Subcutaneous abdominal adipose tissue (tissue), 5 donors: ENCODE data around the gene HOXB4.

Experiments used
- H3K27ac ChIP-seq: one replicate; pipeline ENCODE4 v1.7.0; 2013; ENCODE audit warnings: low read depth, mild to moderate bottlenecking, inconsistent platforms, low read length, moderate library complexity
- H3K27me3 ChIP-seq, 5 donors: one replicate each; pipeline ENCODE4 v1.7.0; 2013; ENCODE audit warnings: low read length in 5 of 5, inconsistent platforms in 1 of 5; ENCODE audit not compliant: control insufficient read depth in 5 of 5, insufficient read depth in 4 of 5
- H3K36me3 ChIP-seq, 5 donors: one replicate each; pipeline ENCODE4 v1.7.0; 2013; ENCODE audit warnings: low read length in 5 of 5; ENCODE audit not compliant: control insufficient read depth in 5 of 5, insufficient read depth in 5 of 5
- H3K4me1 ChIP-seq, 5 donors: one replicate each; pipeline ENCODE4 v1.7.0; 2013; ENCODE audit warnings: low read length in 5 of 5, mild to moderate bottlenecking in 3 of 5, moderate library complexity in 1 of 5; ENCODE audit not compliant: control insufficient read depth in 5 of 5, insufficient read depth in 5 of 5
- H3K4me3 ChIP-seq, 5 donors: one replicate each; pipeline ENCODE4 v1.7.0; 2013; ENCODE audit warnings: low read length in 5 of 5, low read depth in 1 of 5
- H3K9ac ChIP-seq, 5 donors: one replicate each; pipeline ENCODE4 v1.7.0; 2013; ENCODE audit warnings: low read length in 5 of 5, mild to moderate bottlenecking in 4 of 5, moderate library complexity in 3 of 5
- H3K9me3 ChIP-seq, 5 donors: one replicate each; pipeline ENCODE4 v1.7.0; 2013; ENCODE audit warnings: low read length in 5 of 5; ENCODE audit not compliant: control insufficient read depth in 5 of 5
- donor health status: healthy.
- donor health status: healthy.
- donor health status: healthy.
- donor health status: healthy.
- donor health status: healthy.

The HOXB4 gene

DNA sequence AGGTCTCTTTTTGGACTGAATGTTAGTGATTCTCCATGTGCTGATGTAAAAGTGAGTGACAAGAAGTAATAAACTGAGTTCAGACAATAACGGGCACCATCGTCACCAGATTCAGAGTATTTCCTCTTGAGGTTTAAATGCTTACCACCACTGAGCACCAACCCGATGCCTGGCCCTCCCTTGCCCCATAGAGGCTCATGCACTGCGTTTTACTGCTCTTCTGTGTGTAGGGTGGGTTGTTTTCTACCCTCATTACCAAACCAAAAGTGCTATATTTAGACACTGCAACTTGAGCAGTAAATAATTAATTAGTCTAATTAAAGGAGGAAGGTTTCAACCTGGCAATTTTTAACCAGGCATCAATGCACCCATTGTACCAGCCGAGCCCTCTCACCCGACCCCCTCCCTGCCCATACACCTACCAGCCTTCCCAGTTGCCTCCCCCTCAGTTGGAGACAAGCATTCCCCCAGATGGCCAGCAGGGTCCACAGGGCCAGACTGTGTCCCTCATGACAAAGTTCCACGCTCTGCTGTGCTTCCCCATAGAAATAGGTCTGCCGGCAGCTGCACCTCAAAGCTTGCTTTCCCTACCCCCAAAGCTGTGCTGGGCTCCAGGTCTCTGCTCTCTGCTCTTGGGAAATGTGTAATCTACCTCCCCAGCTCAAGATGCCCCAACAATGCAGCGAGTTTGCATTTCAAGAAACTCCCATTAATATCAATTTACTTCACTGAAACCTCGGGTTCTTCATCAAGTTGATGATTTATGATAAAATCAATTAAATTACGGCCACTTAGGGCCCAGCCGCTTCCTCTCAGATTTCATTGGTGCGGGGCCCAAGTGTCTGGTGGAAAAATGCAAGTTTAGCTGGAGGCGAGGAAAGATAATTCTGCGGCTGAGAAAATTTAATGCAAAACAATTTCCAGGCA is 16.0 kb downstream of the HOXB4 start:
- Histone ChIP-seq H3K9ac (no peak overlapping the region), H3K27me3 (no peaks in the 10 kb centered on the region), H3K36me3 (peaks cover 0 to 3% (median 0%) of the 10 kb centered on the region in 5 donors), H3K4me1 (peaks cover 11 to 95% (median 76%) of the 10 kb centered on the region in 5 donors), H3K4me3 (no peak overlapping the region), H3K27ac (no peak overlapping the region), H3K9me3 (no peaks in the 10 kb centered on the region)

DNA sequence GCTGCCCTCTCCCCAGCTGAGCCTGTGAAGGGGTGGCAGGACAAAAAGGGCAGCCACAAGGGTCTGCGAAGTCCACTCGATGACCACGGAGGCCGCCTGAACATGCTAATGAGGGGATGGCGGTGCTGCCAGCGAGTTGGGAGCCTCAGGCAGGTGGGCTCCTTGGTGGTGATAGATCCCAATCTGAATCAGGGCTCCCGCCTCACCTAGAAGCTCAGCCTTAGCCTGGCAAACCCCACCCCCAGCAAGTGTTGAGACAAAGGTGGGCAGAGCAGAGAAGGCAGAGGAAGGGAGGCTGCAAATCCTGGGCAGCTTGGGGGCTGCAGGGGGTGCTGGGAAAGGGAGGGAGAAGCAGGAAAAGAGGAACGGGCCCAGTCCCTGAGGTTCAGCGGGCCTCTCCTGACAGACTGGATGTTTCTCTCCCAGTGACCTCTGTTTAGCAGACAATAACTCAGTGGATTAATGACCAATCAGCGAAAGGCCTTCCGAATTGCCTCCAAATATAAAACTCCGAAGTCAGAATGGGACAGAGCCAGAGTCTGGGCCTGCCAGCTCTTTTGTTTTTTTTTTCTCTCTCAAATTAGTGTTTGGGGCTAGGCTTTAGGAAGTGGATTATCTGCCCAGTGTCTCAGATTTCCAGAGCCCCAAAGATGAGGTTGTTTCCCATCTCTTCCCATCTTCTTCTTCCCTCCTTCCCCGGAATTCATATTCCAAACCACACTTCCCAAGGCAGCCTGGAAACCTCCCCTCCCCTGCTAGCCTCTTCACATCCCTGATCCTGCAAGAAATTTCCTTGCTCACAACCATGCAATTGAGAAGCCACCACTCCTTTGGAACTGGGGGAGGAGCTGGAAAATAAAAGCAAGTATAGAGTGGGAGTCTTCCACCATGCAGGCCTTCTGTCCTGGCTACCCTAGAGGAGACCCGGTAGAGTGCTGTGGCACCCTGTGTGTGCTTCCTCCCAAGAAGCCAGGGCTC is 18.0 kb downstream of the HOXB4 start:
- peaks cover 0 to 3% (median 0%) of the 10 kb centered on the region in 5 donors for H3K36me3 ChIP-seq
- peaks cover 17 to 88% (median 76%) of the 10 kb centered on the region in 5 donors for H3K4me1 ChIP-seq
- peak overlapping the region in 4 of 5 donors; percentile 9 to 43 (median 39) for H3K9ac ChIP-seq
- H3K4me3 ChIP-seq = no peak overlapping the region
- no peaks in the 10 kb centered on the region for H3K9me3 ChIP-seq
- H3K27ac ChIP-seq = peak overlapping the region; percentile 81
- no peaks in the 10 kb centered on the region for H3K27me3 ChIP-seq

DNA sequence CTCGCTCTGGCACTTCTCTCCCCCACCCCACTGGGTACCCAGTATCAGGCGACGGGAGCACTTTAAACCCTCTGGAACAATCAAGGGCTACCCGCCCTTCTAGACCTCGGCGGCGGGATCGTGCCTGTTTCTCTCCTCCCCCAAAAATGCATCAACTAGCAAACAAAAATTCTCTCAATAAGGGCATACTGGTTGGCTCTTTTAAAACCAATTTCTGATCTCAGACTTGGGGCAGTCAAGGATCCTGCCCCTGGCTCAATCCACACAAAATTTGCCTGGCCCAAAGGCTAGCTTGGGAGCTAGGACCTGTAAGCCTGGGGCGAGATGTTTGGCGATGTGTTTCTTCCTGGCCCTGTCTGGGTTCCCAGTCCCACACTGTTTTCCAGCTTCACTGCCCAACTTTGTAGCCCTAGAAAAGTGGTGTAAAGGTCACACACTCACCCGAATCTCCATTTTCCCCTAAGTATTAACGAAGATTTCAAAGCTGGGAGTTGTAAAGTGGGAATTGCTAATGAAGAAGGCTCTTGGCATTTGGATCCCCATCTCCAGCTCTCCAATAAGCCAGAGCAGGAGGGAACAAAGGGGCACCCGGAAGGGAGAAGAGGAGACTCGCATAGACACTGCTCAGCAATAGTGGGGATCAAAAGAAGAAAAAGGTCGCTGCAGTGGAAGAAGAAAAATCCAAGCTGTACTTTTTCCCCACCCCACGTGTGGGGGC is 18.9 kb downstream of the HOXB4 start:
- peak overlapping the region; percentile 81 for H3K27ac ChIP-seq
- H3K9ac ChIP-seq = peak overlapping the region in 4 of 5 donors; percentile 9 to 44 (median 39)
- peaks cover 15 to 87% (median 77%) of the 10 kb centered on the region in 5 donors for H3K4me1 ChIP-seq

DNA sequence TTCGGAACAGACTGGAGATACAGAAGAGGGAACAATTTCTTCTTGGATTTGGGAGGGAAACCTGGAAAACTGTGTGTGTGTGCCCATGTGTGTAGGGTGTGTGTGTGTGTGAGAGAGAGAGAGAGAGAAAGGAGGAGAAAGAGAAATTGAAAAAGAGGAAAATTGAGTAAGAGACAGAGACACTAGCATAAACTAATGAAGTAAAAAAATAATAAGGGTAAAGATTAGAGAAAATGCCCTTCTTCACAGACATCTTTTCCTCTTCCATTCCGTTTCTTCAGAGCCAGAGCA is 19.4 kb downstream of the HOXB4 start:
- peaks cover 15 to 89% (median 79%) of the 10 kb centered on the region in 5 donors for H3K4me1 ChIP-seq

More for the DNA sequence above, 18.9 kb downstream of the HOXB4 start:
- Histone ChIP-seq H3K4me3 (no peak overlapping the region), H3K27me3 (no peaks in the 10 kb centered on the region), H3K36me3 (peaks cover 0 to 7% (median 0%) of the 10 kb centered on the region in 5 donors), H3K9me3 (no peaks in the 10 kb centered on the region)

DNA sequence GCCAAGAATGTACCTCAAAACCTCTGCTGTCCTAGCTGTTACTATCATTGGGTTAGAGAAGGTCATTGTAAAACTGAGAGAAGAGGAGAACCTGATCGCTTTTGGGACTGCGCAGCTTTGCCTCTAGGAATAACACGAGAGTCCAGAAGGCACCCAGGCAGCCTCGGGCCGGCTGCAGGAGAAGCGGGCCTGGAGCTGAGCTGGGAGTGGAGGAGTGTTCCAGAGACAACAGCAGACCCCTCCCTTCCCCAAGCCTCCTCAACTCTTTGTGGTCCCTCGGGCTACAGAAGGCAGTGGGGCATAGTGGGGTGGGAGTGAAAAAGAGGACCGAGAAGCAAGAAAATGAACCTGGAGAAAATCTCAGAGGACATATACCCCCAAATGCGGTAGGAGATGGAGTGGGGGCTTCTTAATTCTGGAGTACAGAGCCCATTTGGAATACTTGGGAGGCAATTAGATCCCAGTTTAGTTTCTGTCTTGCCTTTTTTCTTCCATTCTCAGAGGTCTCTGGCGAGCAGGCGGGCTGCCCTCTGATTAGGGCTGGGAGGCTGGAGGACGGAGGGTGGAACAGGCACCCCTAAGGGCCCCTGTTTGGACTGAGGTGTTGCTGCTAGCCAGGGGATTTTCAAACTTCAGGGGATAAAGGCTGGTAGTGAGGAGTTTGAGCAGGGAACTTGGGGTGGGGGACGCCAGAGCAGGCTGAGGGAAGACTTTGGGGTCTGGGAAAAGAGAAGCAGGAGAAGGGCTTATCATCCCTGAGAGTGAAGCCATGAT is 19.9 kb downstream of the HOXB4 start:
- no peaks in the 10 kb centered on the region for H3K27me3 ChIP-seq
- no peaks in the 10 kb centered on the region for H3K9me3 ChIP-seq
- H3K36me3 ChIP-seq = peaks cover 0 to 8% (median 0%) of the 10 kb centered on the region in 5 donors
- no peak overlapping the region for H3K4me3 ChIP-seq
- peaks cover 11 to 87% (median 78%) of the 10 kb centered on the region in 5 donors for H3K4me1 ChIP-seq
- H3K27ac ChIP-seq = peak overlapping the region; percentile 81
- peak overlapping the region in 2 of 5 donors; percentile 1 to 44 for H3K9ac ChIP-seq

More for the DNA sequence above, 19.4 kb downstream of the HOXB4 start:
- Histone ChIP-seq H3K9me3 (no peaks in the 10 kb centered on the region), H3K9ac (peak overlapping the region in 3 of 5 donors; percentile 9 to 44 (median 35)), H3K4me3 (no peak overlapping the region), H3K27me3 (no peaks in the 10 kb centered on the region), H3K36me3 (peaks cover 0 to 8% (median 0%) of the 10 kb centered on the region in 5 donors), H3K27ac (peak overlapping the region; percentile 81)

DNA sequence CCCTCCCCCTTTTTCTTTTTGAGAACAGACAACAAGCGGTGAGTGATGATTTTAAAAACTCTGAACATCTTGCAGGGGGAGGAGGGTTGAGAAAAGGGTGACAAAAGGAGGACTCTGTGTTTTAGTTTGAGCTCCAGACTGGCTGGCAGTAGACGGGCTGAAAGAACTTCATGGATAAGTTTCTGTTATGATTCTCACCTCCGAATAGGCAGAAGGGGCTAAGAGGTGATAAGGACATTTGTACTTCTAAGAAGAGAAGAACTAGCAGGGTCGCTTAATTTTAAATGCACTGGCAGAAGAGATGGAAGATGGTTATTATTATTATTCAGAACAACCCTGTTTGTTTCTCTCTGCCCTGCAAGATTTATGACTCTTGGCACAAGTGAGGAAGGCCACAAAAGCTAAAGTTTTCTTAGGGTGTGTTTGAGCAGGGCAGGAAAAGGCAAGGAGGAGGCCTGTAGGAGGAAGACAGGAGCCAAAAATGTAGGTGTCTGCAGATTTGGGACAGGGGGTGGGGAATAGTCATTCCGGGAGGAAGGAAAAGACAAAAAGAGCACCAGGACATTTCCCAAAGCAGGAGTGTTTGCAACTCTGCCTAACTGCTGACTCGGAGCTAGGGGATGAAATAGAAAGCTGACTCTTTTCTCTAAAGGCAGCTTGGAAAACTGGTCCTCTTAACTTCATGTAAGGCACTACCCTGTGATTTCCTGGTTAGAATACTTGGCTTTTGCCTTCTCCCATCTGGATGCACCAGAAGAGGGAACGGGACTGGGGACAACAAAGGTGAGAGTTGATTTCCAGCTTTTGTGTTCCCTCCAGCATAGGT is 21.4 kb downstream of the HOXB4 start:
- Histone ChIP-seq H3K4me3 (no peak overlapping the region), H3K27ac (peak overlapping the region; percentile 81)

DNA sequence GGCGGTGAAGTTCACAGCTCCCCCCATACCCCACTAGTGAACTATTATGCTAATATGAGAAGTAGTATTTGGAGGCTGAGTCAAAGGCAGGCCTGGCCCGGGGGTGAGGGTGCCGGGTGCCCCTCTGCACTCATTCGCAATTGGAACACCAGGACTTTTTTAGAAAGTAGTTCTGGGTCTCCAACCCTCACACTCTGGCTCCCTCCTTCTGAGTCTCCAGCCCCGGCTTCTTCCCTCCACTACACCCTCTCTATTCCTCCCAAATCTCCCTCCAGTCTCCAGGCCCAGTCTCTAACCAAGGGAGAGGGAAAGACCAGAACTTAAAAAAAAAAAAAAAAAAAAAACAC is 21.9 kb downstream of the HOXB4 start:
- Histone ChIP-seq H3K9me3 (no peaks in the 10 kb centered on the region), H3K4me1 (peaks cover 16 to 80% (median 71%) of the 10 kb centered on the region in 5 donors), H3K9ac (peak overlapping the region in 1 of 5 donors; percentile 39), H3K27ac (peak overlapping the region; percentile 40), H3K27me3 (no peaks in the 10 kb centered on the region), H3K4me3 (no peak overlapping the region), H3K36me3 (peaks cover 0 to 15% (median 8%) of the 10 kb centered on the region in 5 donors)

More for the DNA sequence above, 21.4 kb downstream of the HOXB4 start:
- Histone ChIP-seq H3K27me3 (no peaks in the 10 kb centered on the region), H3K9me3 (no peaks in the 10 kb centered on the region), H3K4me1 (peaks cover 16 to 83% (median 76%) of the 10 kb centered on the region in 5 donors), H3K36me3 (peaks cover 0 to 13% (median 5%) of the 10 kb centered on the region in 5 donors), H3K9ac (peak overlapping the region in 3 of 5 donors; percentile 0 to 39 (median 16))

DNA sequence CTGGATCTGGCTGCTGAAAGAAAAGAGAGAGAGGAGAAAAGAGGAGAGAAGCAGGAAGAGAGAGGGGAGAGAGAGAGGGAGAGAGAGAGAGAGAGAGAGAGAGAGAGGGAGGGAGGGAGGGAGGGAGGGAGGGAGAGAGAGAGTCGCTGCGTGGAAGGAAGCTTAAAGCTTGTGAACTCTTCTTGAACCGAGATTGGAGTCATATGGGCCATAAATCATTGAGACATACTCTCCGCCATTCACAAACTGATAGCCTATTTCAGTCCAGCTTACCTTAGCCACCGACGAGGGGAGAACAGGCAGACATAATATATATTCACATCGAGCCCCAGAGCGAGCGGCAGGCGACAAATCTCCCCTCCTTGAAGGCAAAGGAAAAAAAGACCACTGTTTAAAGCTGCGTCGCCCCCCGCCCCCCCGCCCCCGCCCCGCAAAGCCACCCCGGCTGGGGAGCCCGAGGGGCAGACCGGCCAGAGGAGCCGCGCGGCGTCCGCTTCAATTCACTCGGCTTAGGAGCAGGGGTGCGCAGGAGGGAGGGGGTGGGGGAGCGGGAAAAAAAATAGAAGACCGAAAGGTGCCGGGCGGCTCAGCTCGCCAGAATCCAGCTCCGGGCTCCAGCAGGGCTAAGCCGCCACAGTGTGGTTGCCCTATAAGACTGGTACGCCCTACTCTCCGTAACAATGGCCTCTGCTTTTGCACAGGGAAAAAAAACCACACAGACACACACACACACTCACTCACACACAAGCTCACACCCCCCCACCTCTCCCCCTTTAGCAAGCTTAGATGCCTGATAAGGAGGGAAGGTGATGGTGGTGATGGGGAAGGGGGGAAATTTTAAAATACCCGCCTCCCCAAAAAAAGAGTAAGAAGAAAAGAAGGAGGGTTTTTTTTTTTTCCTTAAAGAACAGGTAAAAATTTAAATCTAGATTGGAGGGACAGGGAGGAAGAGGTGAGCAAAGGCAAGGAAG is 22.6 kb downstream of the HOXB4 start:
- H3K4me3 ChIP-seq = peak overlapping the region in 4 of 5 donors; percentile 48 to 63 (median 52)
- H3K27ac ChIP-seq = peak overlapping the region; percentile 79
- H3K27me3 ChIP-seq = no peaks in the 10 kb centered on the region
- peaks cover 0 to 18% (median 11%) of the 10 kb centered on the region in 5 donors for H3K36me3 ChIP-seq
- H3K9me3 ChIP-seq = no peaks in the 10 kb centered on the region
- peak overlapping the region in 1 of 5 donors; percentile 52 for H3K9ac ChIP-seq
- H3K4me1 ChIP-seq = peaks cover 16 to 78% (median 68%) of the 10 kb centered on the region in 5 donors
